Naive thymus-derived CD4-positive, alpha-beta T cell (primary cell): ENCODE data around the gene AMT. TPM values are rescaled to one million over a fixed set of nuclear protein-coding genes. Genes with fewer than 3 reads are reported as not detected.
"Not testable (repeated sequence)": the region's sequence is repeated elsewhere in the genome, so short reads cannot be mapped to it uniquely, and the experiment has no call there.

ENCODE experiments used
- ATAC-seq: fragments of 150-1000 bp; cut with Tn5 transposase; 2 replicates; pipeline ENCODE4 v1.10.0; 2021; ENCODE audit warnings: mild to moderate bottlenecking, moderate library complexity
- CTCF ChIA-PET: fragments of 350-600 bp; sonication (Branson Sonifier 250); formaldehyde crosslinking; loops from one replicate; lab custom pipeline; 2021; ENCODE audit warnings: antibody characterized with exemption; lab: Charles Lee
- POLR2A ChIA-PET: fragments of 350-600 bp; sonication (Branson Sonifier 250); formaldehyde crosslinking; loops from one replicate; lab custom pipeline; 2021; ENCODE audit warnings: antibody characterized with exemption, inconsistent platforms; lab: Charles Lee
- DNase-seq, 9 donors: peaks; one replicate each; pipeline versions ENCODE4 v3.0.0 to v3.0.0-alpha.2; 2020 to 2022; ENCODE audit warnings: mixed read lengths in 1 of 9
- H3K27ac ChIP-seq: one replicate; pipeline ENCODE4 v1.7.0; 2013; ENCODE audit warnings: mild to moderate bottlenecking, low read depth, low read length, moderate library complexity
- H3K27me3 ChIP-seq, 2 donors: one replicate each; pipeline ENCODE4 v1.7.0; 2013; ENCODE audit warnings: low read length in 2 of 2, mild to moderate bottlenecking in 2 of 2, moderate library complexity in 2 of 2; ENCODE audit not compliant: control insufficient read depth in 2 of 2, insufficient read depth in 2 of 2
- H3K36me3 ChIP-seq, 3 experiments: 1 replicate in 2 of 3; 2 replicates in 1 of 3; pipeline ENCODE4 v1.7.0; 2013; ENCODE audit warnings: low read length in 3 of 3, mild to moderate bottlenecking in 3 of 3, moderate library complexity in 1 of 3; ENCODE audit not compliant: insufficient read depth in 3 of 3, control insufficient read depth in 2 of 3
- H3K4me1 ChIP-seq, 2 donors: one replicate each; pipeline ENCODE4 v1.7.0; 2013; ENCODE audit warnings: low read length in 2 of 2, mild to moderate bottlenecking in 2 of 2, moderate library complexity in 1 of 2; ENCODE audit not compliant: control insufficient read depth in 2 of 2, insufficient read depth in 2 of 2
- H3K4me3 ChIP-seq: 2 replicates; pipeline ENCODE4 v1.7.0; 2013; ENCODE audit warnings: mild to moderate bottlenecking, low read length
- H3K9me3 ChIP-seq, 3 experiments: 1 replicate in 2 of 3; 2 replicates in 1 of 3; pipeline ENCODE4 v1.7.0; 2013; ENCODE audit warnings: low read length in 3 of 3; ENCODE audit not compliant: control insufficient read depth in 2 of 3
- H3K27ac Mint-ChIP-seq, 9 donors: one replicate each; pipeline ENCODE4 v1.8.0; 2020 to 2022; ENCODE audit warnings: mixed read lengths in 9 of 9, mild to moderate bottlenecking in 8 of 9, moderate library complexity in 5 of 9, inconsistent platforms in 2 of 9
- H3K27me3 Mint-ChIP-seq, 5 donors: one replicate each; pipeline ENCODE4 v1.8.0; 2021 to 2022; ENCODE audit warnings: mixed read lengths in 5 of 5, mild to moderate bottlenecking in 1 of 5
- H3K36me3 Mint-ChIP-seq, 5 donors: one replicate each; pipeline ENCODE4 v1.8.0; 2020 to 2022; ENCODE audit warnings: mixed read lengths in 5 of 5, mild to moderate bottlenecking in 3 of 5, inconsistent platforms in 1 of 5
- H3K4me1 Mint-ChIP-seq, 7 donors: one replicate each; pipeline ENCODE4 v1.8.0; 2020 to 2022; ENCODE audit warnings: mixed read lengths in 7 of 7, mild to moderate bottlenecking in 3 of 7, inconsistent platforms in 1 of 7
- H3K4me3 Mint-ChIP-seq, 10 donors: one replicate each; pipeline ENCODE4 v1.8.0; 2020 to 2022; ENCODE audit warnings: mild to moderate bottlenecking in 10 of 10, mixed read lengths in 10 of 10, moderate library complexity in 6 of 10, inconsistent platforms in 2 of 10
- H3K9me3 Mint-ChIP-seq, 11 donors: one replicate each; pipeline ENCODE4 v1.8.0; 2020 to 2022; ENCODE audit warnings: mixed read lengths in 11 of 11, mild to moderate bottlenecking in 4 of 11, inconsistent platforms in 1 of 11, moderate library complexity in 1 of 11
- intact Hi-C, 2 donors: fragments of 100-400 bp; cut with micrococcal nuclease; formaldehyde crosslinking; loops; one replicate each; pipeline ENCODE4 v1.15.1; 2023
- polyA plus RNA-seq, 2 donors: library from polyadenylated mRNA; unstranded; fragments of 300-500 nt; fragmentation: Illumina TruSeq; gene quantifications; one replicate each; pipeline ENCODE4 v1.2.3, GENCODE V29; 2021
- total RNA-seq, 6 experiments: library from RNA in 5 of 6; stranded (reverse) in 5 of 6; gene quantifications; 1 replicate in 5 of 6; 2 replicates in 1 of 6; pipeline ENCODE4 v1.2.3 and lab custom pipeline; 2021 to 2026

The AMT gene
- total and polyA plus RNA-seq, 7 experiments from 2014 or later = 1.7 to 13.9 (median 8.4) TPM

GRCh38 chr3:49391310-49391709 is 31.0 kb downstream of the AMT start:
- H3K4me3 ChIP-seq, H3K36me3 ChIP-seq, ATAC-seq, H3K4me3 Mint-ChIP-seq, H3K9me3 ChIP-seq, CTCF ChIA-PET, H3K27me3 Mint-ChIP-seq, H3K27me3 ChIP-seq, H3K9me3 Mint-ChIP-seq, DNase-seq, H3K27ac ChIP-seq: not testable (repeated sequence)
- peaks cover 8 to 12% of the 10 kb centered on the region in 2 donors for H3K4me1 ChIP-seq
- POLR2A ChIA-PET = interaction anchor here (0.6 kb wide), 1 partner anchor 183 kb away, joined by 3 read pairs; no protein-coding TSS in a partner anchor
- Mint-ChIP-seq H3K36me3 (peaks cover 4 to 20% (median 15%) of the 10 kb centered on the region in 5 donors), H3K4me1 (peaks cover 34 to 82% (median 50%) of the 10 kb centered on the region in 7 donors), H3K27ac (peak overlapping the region in 2 of 9 donors; percentile 22 to 32)
- intact Hi-C loops = loop anchor here in 1 of 2 donors (10.0 kb wide), 1 partner anchor 53 kb away; no protein-coding TSS in a partner anchor

- Histone ChIP-seq H3K9me3 (no peaks in the 10 kb centered on the region), H3K27me3 (no peaks in the 10 kb centered on the region), H3K4me1 (peaks cover 11 to 18% of the 10 kb centered on the region in 2 donors), H3K27ac (no peak overlapping the region), H3K36me3 (peaks cover 0 to 4% (median 0%) of the 10 kb centered on the region in 3 experiments), H3K4me3 (no peak overlapping the region)
- no peaks in the 10 kb centered on the region for H3K27me3 Mint-ChIP-seq
- POLR2A ChIA-PET = interaction anchor here (0.7 to 1.1 kb wide), 3 partner anchors 23 to 60 kb away, joined by 3 to 4 read pairs (median 4); partner anchors contain the start of genes RHOA, TCTA and USP4
- H3K9me3 Mint-ChIP-seq = no peaks in the 10 kb centered on the region
- H3K36me3 Mint-ChIP-seq = peaks cover 0 to 11% (median 5%) of the 10 kb centered on the region in 5 donors
- ATAC-seq = no peak
- H3K4me1 Mint-ChIP-seq = peaks cover 28 to 80% (median 46%) of the 10 kb centered on the region in 7 donors
- CTCF ChIA-PET = interaction anchor here (0.6 to 1.8 kb wide), 2 partner anchors 14 to 49 kb away, joined by 3 to 5 read pairs; partner anchors contain the start of gene USP4
- DNase-seq = no peak
- peak overlapping the region in 1 of 9 donors; percentile 62 for H3K27ac Mint-ChIP-seq
- intact Hi-C loops = no loop called here
- H3K4me3 Mint-ChIP-seq = peak overlapping the region in 1 of 10 donors; percentile 14
Observed at GRCh38 chr3:49389297-49389696, 33.0 kb downstream of the AMT start.

GRCh38 chr3:49388289-49388820 is 33.9 kb downstream of the AMT start:
- H3K27ac ChIP-seq = no peak overlapping the region
- H3K4me1 Mint-ChIP-seq = peaks cover 34 to 82% (median 53%) of the 10 kb centered on the region in 7 donors
- peak overlapping the region in 2 of 10 donors; percentile 19 to 33 for H3K4me3 Mint-ChIP-seq
- no peak overlapping the region for H3K4me3 ChIP-seq
- H3K4me1 ChIP-seq = peaks cover 11 to 18% of the 10 kb centered on the region in 2 donors
- ChIA-PET CTCF (interaction anchor here (0.5 to 1.8 kb wide), 3 partner anchors 48 to 1736 kb away, joined by 3 to 5 read pairs (median 3); partner anchors contain the start of gene USP4), POLR2A (interaction anchor here (0.9 kb wide), 1 partner anchor 13 kb away, joined by 3 read pairs; no protein-coding TSS in a partner anchor)
- DNase-seq (no peak), ATAC-seq (no peak)
- no peaks in the 10 kb centered on the region for H3K9me3 Mint-ChIP-seq
- H3K27me3 ChIP-seq = no peaks in the 10 kb centered on the region
- H3K27me3 Mint-ChIP-seq = no peaks in the 10 kb centered on the region
- H3K9me3 ChIP-seq = no peaks in the 10 kb centered on the region
- intact Hi-C loops = no loop called here
- H3K27ac Mint-ChIP-seq = peak overlapping the region in 4 of 9 donors; percentile 11 to 67 (median 40)
- peaks cover 0 to 9% (median 4%) of the 10 kb centered on the region in 5 donors for H3K36me3 Mint-ChIP-seq
- peaks cover 0 to 4% (median 0%) of the 10 kb centered on the region in 3 experiments for H3K36me3 ChIP-seq

- Mint-ChIP-seq H3K36me3 (peaks cover 0 to 9% (median 4%) of the 10 kb centered on the region in 5 donors), H3K27ac (peak overlapping the region in 3 of 9 donors; percentile 63 to 79 (median 67)), H3K4me3 (peak overlapping the region in 4 of 10 donors; percentile 1 to 45 (median 14)), H3K9me3 (no peaks in the 10 kb centered on the region), H3K27me3 (no peaks in the 10 kb centered on the region), H3K4me1 (peaks cover 30 to 82% (median 50%) of the 10 kb centered on the region in 7 donors)
- no peaks in the 10 kb centered on the region for H3K9me3 ChIP-seq
- CTCF ChIA-PET = no interaction called here
- H3K4me3 ChIP-seq = no peak overlapping the region
- peaks cover 11 to 18% of the 10 kb centered on the region in 2 donors for H3K4me1 ChIP-seq
- ATAC-seq (peak; percentile 16), DNase-seq (no peak)
- POLR2A ChIA-PET = interaction anchor here (0.9 kb wide), 1 partner anchor 14 kb away, joined by 3 read pairs; no protein-coding TSS in a partner anchor
- H3K27me3 ChIP-seq = no peaks in the 10 kb centered on the region
- intact Hi-C loops = no loop called here
- no peak overlapping the region for H3K27ac ChIP-seq
- peaks cover 0 to 4% (median 0%) of the 10 kb centered on the region in 3 experiments for H3K36me3 ChIP-seq
Observed at GRCh38 chr3:49387721-49388120, 34.6 kb downstream of the AMT start.

GRCh38 chr3:49386056-49386756 is 36.1 kb downstream of the AMT start:
- ChIA-PET POLR2A (interaction anchor here (0.6 kb wide), 1 partner anchor 284 kb away, joined by 3 read pairs; no protein-coding TSS in a partner anchor), CTCF (no interaction called here)
- Mint-ChIP-seq H3K9me3 (no peaks in the 10 kb centered on the region), H3K4me1 (peaks cover 28 to 82% (median 48%) of the 10 kb centered on the region in 7 donors), H3K36me3 (peaks cover 0 to 9% (median 4%) of the 10 kb centered on the region in 5 donors), H3K4me3 (peak overlapping the region in 7 of 10 donors; percentile 11 to 65 (median 29)), H3K27ac (peak overlapping the region; percentile 10 to 89 (median 70)), H3K27me3 (no peaks in the 10 kb centered on the region)
- Histone ChIP-seq H3K4me1 (peaks cover 11 to 16% of the 10 kb centered on the region in 2 donors), H3K9me3 (no peaks in the 10 kb centered on the region), H3K36me3 (peaks cover 0 to 4% (median 0%) of the 10 kb centered on the region in 3 experiments), H3K27ac (peak overlapping the region; percentile 37), H3K27me3 (no peaks in the 10 kb centered on the region), H3K4me3 (no peak overlapping the region)
- DNase-seq = no peak
- ATAC-seq = peak; percentile 45
- intact Hi-C loops = no loop called here

GRCh38 chr3:49385617-49386016 is 36.7 kb downstream of the AMT start:
- no peaks in the 10 kb centered on the region for H3K9me3 ChIP-seq
- peaks cover 28 to 84% (median 47%) of the 10 kb centered on the region in 7 donors for H3K4me1 Mint-ChIP-seq
- peaks cover 0 to 4% (median 0%) of the 10 kb centered on the region in 3 experiments for H3K36me3 ChIP-seq
- H3K27ac ChIP-seq = peak overlapping the region; percentile 37
- no peaks in the 10 kb centered on the region for H3K9me3 Mint-ChIP-seq
- POLR2A ChIA-PET = no interaction called here
- H3K27me3 ChIP-seq = no peaks in the 10 kb centered on the region
- ATAC-seq (no peak), DNase-seq (no peak)
- H3K4me1 ChIP-seq = peaks cover 11 to 15% of the 10 kb centered on the region in 2 donors
- H3K27me3 Mint-ChIP-seq = no peaks in the 10 kb centered on the region
- intact Hi-C loops = no loop called here
- peak overlapping the region in 8 of 9 donors; percentile 37 to 76 (median 62) for H3K27ac Mint-ChIP-seq
- CTCF ChIA-PET = no interaction called here
- H3K4me3 Mint-ChIP-seq = peak overlapping the region in 2 of 10 donors; percentile 11 to 34
- no peak overlapping the region for H3K4me3 ChIP-seq
- H3K36me3 Mint-ChIP-seq = peaks cover 0 to 9% (median 4%) of the 10 kb centered on the region in 5 donors
